Measurements from ENCODE around the gene LGI2. TPM values are rescaled to one million over a fixed set of nuclear protein-coding genes. Genes with fewer than 3 reads are reported as not detected.

The LGI2 gene
- total and polyA plus RNA-seq, 2 of the 8 experiments (the other 6 are each of a cell fraction or from before 2014, with no cell fraction given) = 2.3 to 4.0 TPM

- Histone ChIP-seq H4K5ac (ENCODE audit: insufficient read length, low read depth, low read length) (no peak overlapping the region), H2BK5ac (ENCODE audit: low read depth, low read length) (no peak overlapping the region), H3K27ac (ENCODE audit: low read depth, low read length) (no peak overlapping the region), H3K36me3 (ENCODE audit: control insufficient read depth in 2 of 4, insufficient read depth in 4 of 4, low read length in 3 of 4) (no peaks in the 10 kb centered on the region), H2AFZ (ENCODE audit: low read length) (no peak overlapping the region), H3K4me1 (replicated peaks in 1 of 4; ENCODE audit: control insufficient read depth in 3 of 4, insufficient read depth in 4 of 4, low read length in 3 of 4) (no peaks in the 10 kb centered on the region), H2BK12ac (ENCODE audit: low read depth, low read length) (no peak overlapping the region), H3K4ac (replicated peaks; ENCODE audit: insufficient read length, low read depth, low read length) (no peak overlapping the region), H2BK20ac (ENCODE audit: low read length) (no peak overlapping the region), H2AK5ac (ENCODE audit: low read depth, low read length) (no peak overlapping the region), H3K4me3 (ENCODE audit: extremely low read depth in 1 of 4, insufficient read depth in 2 of 4, low read depth in 3 of 4, low read length in 4 of 4) (no peak overlapping the region), H3K79me2 (ENCODE audit: control insufficient read depth in 1 of 2, insufficient read depth in 2 of 2, low read length in 2 of 2) (no peaks in the 10 kb centered on the region), H3K4me2 (ENCODE audit: insufficient read depth in 1 of 2, low read depth in 2 of 2, low read length in 2 of 2) (no peak overlapping the region), H3K9ac (replicated peaks in 1 of 4; ENCODE audit: extremely low read depth in 1 of 4, low read depth in 3 of 4, low read length in 3 of 4) (no peak overlapping the region), H3K79me1 (ENCODE audit: low read depth, low read length) (no peaks in the 10 kb centered on the region), H4K8ac (ENCODE audit: extremely low read depth, insufficient read depth, low read length) (no peak overlapping the region), H3K56ac (replicated peaks; ENCODE audit: insufficient read length, low read depth, low read length) (no peak overlapping the region), H3K23me2 (ENCODE audit: low read depth, low read length) (no peaks in the 10 kb centered on the region), H2BK15ac (ENCODE audit: low read length) (no peak overlapping the region), H3K14ac (ENCODE audit: insufficient read length) (no peak overlapping the region), H4K91ac (replicated peaks; ENCODE audit: insufficient read length, low read length) (no peak overlapping the region), H3K23ac (ENCODE audit: insufficient read length) (no peak overlapping the region), H3K27me3 (replicated peaks in 1 of 4; ENCODE audit: control insufficient read depth in 3 of 4, extremely low read depth in 1 of 4, insufficient read depth in 3 of 4, low read length in 3 of 4) (no peaks in the 10 kb centered on the region), H3K18ac (ENCODE audit: extremely low read depth, low read length) (no peak overlapping the region), H4K20me1 (replicated peaks in 1 of 2; ENCODE audit: control insufficient read depth in 1 of 2, insufficient read depth in 2 of 2, low read length in 2 of 2) (no peaks in the 10 kb centered on the region), H2BK120ac (replicated peaks; ENCODE audit: low read depth, low read length) (no peak overlapping the region), H3K9me3 (ENCODE audit: insufficient read depth in 2 of 2, low read depth in 1 of 2, low read length in 1 of 2) (no peaks in the 10 kb centered on the region)
- ChIA-PET POLR2A (ENCODE audit: partially characterized antibody) (no interaction called here), CTCF (ENCODE audit: partially characterized antibody) (interaction anchor here (0.9 to 2.5 kb wide), 2 partner anchors 24 to 291 kb away, joined by 3 to 5 read pairs; no protein-coding TSS in a partner anchor)
- 87% methylated on average over 2 of the region's 2 CpGs; no CpG with 5 or more reads in 1 of the 2 experiments for WGBS, 2 experiments (ENCODE audit: extremely low coverage in 1 of 2, insufficient coverage in 1 of 2, insufficient read length in 1 of 2, insufficient replicate concordance in 2 of 2, low coverage in 1 of 2, low lambda C conversion rate in 2 of 2, missing lambda C conversion rate in 1 of 2)
- FAIRE-seq (no peak), DNase-seq (ENCODE audit: low read depth in 1 of 2, low spot score in 2 of 2) (no peak)
- TF ChIP-seq ASH2L (IDR thresholded peaks at IDR 0.05; ENCODE audit: low read length) (no peak), KDM5A (IDR thresholded peaks at IDR 0.05; ENCODE audit: low read length) (no peak), POU5F1 (IDR thresholded peaks at IDR 0.05; ENCODE audit: low read depth, low read length) (no peak), NRF1 (IDR thresholded peaks at IDR 0.05; ENCODE audit: low read depth, low read length) (no peak), EGR1 (IDR thresholded peaks at IDR 0.05; ENCODE audit: borderline replicate concordance, low read depth, low read length) (no peak), PHF8 (conservative IDR thresholded peaks at IDR 0.05; ENCODE audit: low read depth, low read length) (no peak), SP4 (IDR thresholded peaks at IDR 0.05; ENCODE audit: low read length) (no peak), NANOG (IDR thresholded peaks at IDR 0.05; ENCODE audit: insufficient read depth, low read depth, low read length, poor library complexity, severe bottlenecking) (no peak), CEBPB (IDR thresholded peaks at IDR 0.05; ENCODE audit: low read depth, low read length) (no peak), ATF3 (IDR thresholded peaks at IDR 0.05; ENCODE audit: insufficient read depth, low read depth, low read length) (no peak)
- TF ChIP-seq, protein P1, sequence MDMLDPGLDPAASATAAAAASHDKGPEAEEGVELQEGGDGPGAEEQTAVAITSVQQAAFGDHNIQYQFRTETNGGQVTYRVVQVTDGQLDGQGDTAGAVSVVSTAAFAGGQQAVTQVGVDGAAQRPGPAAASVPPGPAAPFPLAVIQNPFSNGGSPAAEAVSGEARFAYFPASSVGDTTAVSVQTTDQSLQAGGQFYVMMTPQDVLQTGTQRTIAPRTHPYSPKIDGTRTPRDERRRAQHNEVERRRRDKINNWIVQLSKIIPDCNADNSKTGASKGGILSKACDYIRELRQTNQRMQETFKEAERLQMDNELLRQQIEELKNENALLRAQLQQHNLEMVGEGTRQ (IDR thresholded peaks at IDR 0.05; ENCODE audit: low read length) = no peak
Observed at GRCh38 chr4:25021216-25021615, 9.5 kb downstream of the LGI2 start.

Data from H1 (cell line).